Measurements from ENCODE around the gene ZNF615.
"Not testable (repeated sequence)": the region's sequence is repeated elsewhere in the genome, so short reads cannot be mapped to it uniquely, and the experiment has no call there.

ZNF615 gene

DNA sequence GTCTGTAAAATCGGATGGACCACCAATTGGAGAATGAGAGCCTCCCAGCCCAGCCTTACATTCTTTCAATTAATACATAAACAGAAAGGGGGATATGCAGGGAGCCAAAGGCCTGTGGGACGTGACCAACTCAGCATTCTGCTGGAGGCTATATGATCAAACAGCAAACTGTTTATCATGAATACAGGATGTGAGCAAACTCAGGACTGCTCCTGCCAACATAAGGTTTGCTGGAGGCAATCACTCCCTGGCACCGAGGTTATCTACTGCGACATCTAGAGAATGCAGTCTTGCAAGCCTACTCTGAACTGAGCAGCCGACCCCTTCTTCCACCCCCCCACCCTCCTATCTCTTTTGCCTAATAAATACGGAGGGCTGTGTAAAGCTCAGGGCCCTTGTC lies 27.1 kb downstream of the ZNF615 start:
- DNase-seq (ENCODE audit: low read depth in 1 of 2, low spot score in 1 of 2) = not testable (repeated sequence)

DNA sequence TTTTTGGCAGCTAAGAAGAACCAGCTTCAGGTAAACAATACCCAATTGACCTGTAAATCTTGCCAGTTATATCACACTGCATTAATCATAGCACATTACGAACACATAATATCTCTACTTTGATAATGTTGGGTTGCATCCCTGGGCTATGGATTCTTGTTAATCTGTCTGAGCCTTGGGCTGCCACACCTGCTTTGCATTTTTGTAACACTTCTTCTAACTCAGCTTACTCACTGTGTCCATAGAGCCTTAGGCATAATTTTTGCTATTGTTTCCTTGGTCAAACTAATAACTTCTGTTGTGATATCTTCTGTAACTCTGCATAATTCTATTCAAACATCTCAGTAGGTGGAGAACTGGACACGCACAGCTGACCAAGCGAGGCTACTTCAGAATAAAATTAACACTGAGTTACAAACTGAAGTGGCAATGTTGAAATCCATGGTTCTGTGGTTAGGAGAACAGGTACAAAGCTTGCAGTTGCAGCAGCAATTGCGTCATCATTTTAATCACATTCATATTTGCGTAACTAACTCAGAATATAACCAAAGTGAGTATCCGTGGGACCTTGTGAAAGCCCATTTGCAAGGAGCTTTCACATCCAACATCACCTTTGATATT lies 27.8 kb downstream of the ZNF615 start:
- no peak for DNase-seq (ENCODE audit: low read depth in 1 of 2, low spot score in 1 of 2)

- no peak for DNase-seq (ENCODE audit: low read depth in 1 of 2, low spot score in 1 of 2)
These were observed 29.1 kb downstream of the ZNF615 start for GRCh38 chr19:51978882-51979281.

DNA sequence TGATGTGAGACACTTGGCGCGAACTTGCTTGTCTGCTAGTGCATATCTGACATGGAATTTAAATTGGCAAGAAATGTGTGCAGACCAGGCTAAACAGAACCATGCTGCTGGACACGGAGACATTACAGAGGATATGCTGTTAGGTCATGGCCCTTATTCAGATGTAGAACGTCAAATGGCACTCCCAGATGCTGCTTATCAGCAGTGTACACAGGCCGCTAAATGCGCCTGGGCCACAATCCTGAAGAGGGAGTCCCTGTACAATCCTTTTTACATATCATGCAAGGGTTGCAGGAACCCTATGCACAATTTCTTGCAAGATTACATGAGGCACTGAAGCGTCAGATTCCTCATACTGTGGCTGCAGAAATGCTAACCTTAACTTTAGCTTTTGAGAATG lies 30.7 kb downstream of the ZNF615 start:
- no peak for DNase-seq (ENCODE audit: low read depth in 1 of 2, low spot score in 1 of 2)

DNA sequence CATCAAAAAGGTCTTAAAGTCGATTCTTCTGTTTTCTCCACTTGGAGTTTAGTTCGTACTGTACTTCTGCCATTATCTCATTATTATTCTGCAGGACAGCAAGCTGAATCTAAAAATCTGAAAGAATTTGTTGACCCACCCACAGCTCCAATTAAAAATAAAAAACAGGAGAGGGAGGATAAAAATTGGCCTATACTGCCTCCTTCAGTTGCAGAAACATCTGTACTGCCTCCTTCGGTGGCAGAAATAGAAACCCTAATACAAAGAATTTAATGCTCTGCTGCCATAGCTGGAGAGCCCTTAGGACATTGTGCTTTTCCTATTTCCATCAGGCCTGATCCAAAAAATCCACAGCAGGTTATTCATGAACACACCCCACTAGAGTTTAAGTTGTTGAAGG lies 31.2 kb downstream of the ZNF615 start:
- DNase-seq (ENCODE audit: low read depth in 1 of 2, low spot score in 1 of 2) = no peak

DNA sequence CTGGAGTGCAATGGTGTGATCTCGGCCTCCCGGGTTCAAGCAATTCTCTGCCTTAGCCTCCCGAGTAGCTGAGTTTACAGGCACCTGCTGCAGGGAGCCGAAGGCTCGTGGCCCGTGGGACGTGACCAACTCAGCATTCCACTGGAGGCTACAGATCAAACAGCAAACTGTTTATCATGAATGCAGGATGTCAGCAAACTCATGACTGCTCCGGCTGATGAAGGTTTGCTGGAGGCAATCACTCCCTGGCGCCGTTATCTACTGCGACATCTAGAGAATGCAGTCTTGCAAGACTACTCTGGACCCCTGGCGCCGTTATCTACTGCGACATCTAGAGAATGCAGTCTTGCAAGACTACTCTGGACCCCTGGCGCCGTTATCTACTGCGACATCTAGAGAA lies 32.2 kb downstream of the ZNF615 start:
- not testable (repeated sequence) for DNase-seq (ENCODE audit: low read depth in 1 of 2, low spot score in 1 of 2)

GRCh38 chr19:51971624-51972023 lies 36.4 kb downstream of the ZNF615 start:
- DNase-seq (ENCODE audit: low read depth in 1 of 2, low spot score in 1 of 2) = no peak

GRCh38 chr19:51970718-51971117 lies 37.3 kb downstream of the ZNF615 start:
- DNase-seq (ENCODE audit: low read depth in 1 of 2, low spot score in 1 of 2) = no peak

GRCh38 chr19:51965583-51965982 lies 42.4 kb downstream of the ZNF615 start:
- DNase-seq (ENCODE audit: low read depth in 1 of 2, low spot score in 1 of 2) = no peak

DNA sequence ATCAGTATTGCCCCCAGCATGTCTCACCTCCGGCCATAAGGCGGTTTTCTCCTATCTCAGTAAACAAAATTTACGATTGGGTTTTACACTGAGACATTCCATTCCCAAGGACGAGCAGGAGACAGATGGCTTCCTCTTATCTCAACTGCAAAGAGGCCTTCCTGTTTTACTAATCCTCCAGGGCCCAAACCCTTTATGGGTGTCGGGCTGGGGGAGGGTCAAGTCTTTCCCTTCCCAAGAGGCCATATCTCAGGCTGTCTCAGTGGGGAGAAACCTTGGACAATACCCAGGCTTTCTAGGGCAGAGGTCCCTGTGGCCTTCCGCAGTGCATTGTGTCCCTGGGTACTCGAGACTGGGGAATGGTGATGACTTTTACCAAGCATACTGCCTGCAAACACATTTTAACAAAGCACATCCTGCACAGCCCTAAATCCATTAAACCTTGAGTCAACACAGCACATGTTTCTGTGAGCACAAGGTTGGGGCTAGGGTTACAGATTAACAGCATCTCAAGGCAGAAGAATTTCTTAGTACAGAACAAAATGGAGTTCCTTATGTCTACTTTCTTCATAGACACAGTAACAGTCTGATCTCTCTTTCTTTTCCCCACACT lies 47.3 kb downstream of the ZNF615 start:
- DNase-seq (ENCODE audit: low read depth in 1 of 2, low spot score in 1 of 2) = not testable (repeated sequence)

GRCh38 chr19:51959791-51960190 lies 48.2 kb downstream of the ZNF615 start:
- no peak for DNase-seq (ENCODE audit: low read depth in 1 of 2, low spot score in 1 of 2)

DNA sequence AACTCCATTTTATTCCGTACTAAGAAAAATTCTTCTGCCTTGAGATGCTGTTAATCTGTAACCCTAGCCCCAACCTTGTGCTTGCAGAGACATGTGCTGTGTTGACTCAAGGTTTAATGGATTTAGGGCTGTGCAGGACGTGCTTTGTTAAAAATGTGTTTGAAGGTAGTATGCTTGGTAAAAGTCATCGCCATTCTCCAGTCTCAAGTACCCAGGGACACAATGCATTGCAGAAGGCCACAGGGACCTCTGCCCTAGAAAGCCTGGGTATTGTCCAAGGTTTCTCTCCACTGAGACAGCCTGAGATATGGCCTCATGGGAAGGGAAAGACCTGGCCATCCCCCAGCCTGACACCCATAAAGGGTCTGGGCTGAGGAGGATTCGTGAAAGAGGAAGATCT lies 50.2 kb downstream of the ZNF615 start:
- DNase-seq (ENCODE audit: low read depth in 1 of 2, low spot score in 1 of 2) = not testable (repeated sequence)

DNA sequence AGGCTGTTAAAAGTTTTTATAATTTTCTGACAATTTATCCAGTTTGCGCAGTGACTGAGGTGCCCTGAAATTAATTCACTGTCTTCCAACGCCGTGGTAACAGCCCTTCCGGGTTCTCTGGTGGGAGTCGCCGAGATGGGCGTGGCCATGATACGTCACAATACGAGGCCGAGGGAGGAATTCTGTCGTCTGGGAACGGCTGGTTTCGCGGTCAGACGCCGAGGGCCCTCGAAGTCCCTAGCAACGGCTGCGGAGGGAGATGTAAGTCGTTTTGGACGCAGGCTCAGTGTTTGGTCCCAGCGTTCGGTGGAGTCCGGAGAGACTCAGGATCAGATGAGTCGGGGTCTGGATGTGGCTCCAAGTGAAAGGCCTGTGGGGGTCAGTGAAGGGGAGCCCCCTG lies 59.0 kb downstream of the ZNF615 start:
- no peak for DNase-seq (ENCODE audit: low read depth in 1 of 2, low spot score in 1 of 2)

DNA sequence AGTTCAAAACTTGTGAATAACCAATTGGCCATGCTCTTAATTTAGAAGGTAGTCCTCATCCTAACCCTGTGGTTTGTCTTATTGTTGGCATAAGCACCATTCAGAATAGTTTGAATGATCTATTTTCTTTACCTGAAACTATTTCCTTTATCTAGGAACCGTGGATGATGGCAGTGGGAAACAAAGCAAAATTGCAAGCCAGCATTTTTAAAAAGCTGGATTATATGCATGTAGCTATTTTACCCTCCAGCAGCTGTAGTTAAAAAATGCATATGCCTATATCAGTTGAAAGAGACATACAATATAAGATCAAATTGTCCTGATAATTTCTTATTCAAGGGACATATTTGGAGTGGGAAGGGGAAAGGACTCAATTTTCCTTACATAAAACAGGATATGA lies 61.4 kb downstream of the ZNF615 start:
- no peak for DNase-seq (ENCODE audit: low read depth in 1 of 2, low spot score in 1 of 2)

- no peak for DNase-seq (ENCODE audit: low read depth in 1 of 2, low spot score in 1 of 2)
These were observed 63.0 kb downstream of the ZNF615 start for GRCh38 chr19:51944798-51945552.

All from activated CD4-positive, alpha-beta T cell treated with anti-CD3 and anti-CD28 coated beads, Interleukin-2, amount 50 U/mL, for 24 hours (primary cell).